SU-DHL-6 (cell line): Measurements from ENCODE around the gene CEACAM16.
"Not testable (repeated sequence)": the region's sequence is repeated elsewhere in the genome, so short reads cannot be mapped to it uniquely, and the experiment has no call there.

Experiments used
- H2AFZ ChIP-seq: fragments of 200-600 bp; sonication (generic); 2 replicates; pipeline ENCODE4 v1.6.1; 2014; ENCODE audit warnings: low read depth, mild to moderate bottlenecking, moderate library complexity, mixed read lengths, antibody characterized with exemption, low read length; ENCODE audit not compliant: severe bottlenecking
- H3F3A ChIP-seq: fragments of 200-600 bp; shearing (Covaris generic); 2 replicates; pipeline ENCODE4 v1.6.0; 2016; ENCODE audit warnings: antibody characterized with exemption, mild to moderate bottlenecking; ENCODE audit not compliant: insufficient read depth
- H3K27ac ChIP-seq: fragments of 200-600 bp; sonication (generic); 2 replicates; pipeline ENCODE4 v1.5.1; 2016; ENCODE audit warnings: low read depth, mild to moderate bottlenecking, low read length, moderate library complexity, mixed read lengths
- H3K27me3 ChIP-seq: fragments of 200-600 bp; sonication (generic), shearing (Covaris generic); 2 replicates; pipeline ENCODE4 v1.6.0; 2014; ENCODE audit warnings: mild to moderate bottlenecking, low read length
- H3K36me3 ChIP-seq: fragments of 200-600 bp; sonication (generic); 2 replicates; pipeline ENCODE4 v1.6.1; 2014; ENCODE audit warnings: mild to moderate bottlenecking, low read length, mixed read lengths
- H3K4me2 ChIP-seq: fragments of 300-600, 200-600 bp; shearing (Covaris generic), sonication (generic); 2 replicates; pipeline ENCODE4 v1.6.0; 2014; ENCODE audit warnings: low read length, low read depth, mild to moderate bottlenecking; ENCODE audit not compliant: poor library complexity, severe bottlenecking
- H3K4me3 ChIP-seq: fragments of 200-600 bp; sonication (generic); 2 replicates; pipeline ENCODE4 v1.5.1; 2014; ENCODE audit warnings: antibody characterized with exemption, low read length, mild to moderate bottlenecking, mixed read lengths; ENCODE audit not compliant: insufficient read depth, poor library complexity, severe bottlenecking
- H3K79me2 ChIP-seq: fragments of 200-600 bp; sonication (generic); 2 replicates; pipeline ENCODE4 v1.6.1; 2014; ENCODE audit warnings: mild to moderate bottlenecking, low read length, moderate library complexity; ENCODE audit not compliant: insufficient read depth
- H3K9ac ChIP-seq: fragments of 200-600 bp; sonication (generic); 2 replicates; pipeline ENCODE4 v1.7.0; 2014; ENCODE audit warnings: mild to moderate bottlenecking, low read length
- H3K9me2 ChIP-seq: fragments of 200-600 bp; sonication (generic); replicated peaks from 2 replicates; pipeline ENCODE4 v1.6.1; 2014; ENCODE audit warnings: low read length; ENCODE audit not compliant: insufficient read depth
- H3K9me3 ChIP-seq: fragments of 200-600 bp; sonication (generic); 2 replicates; pipeline ENCODE4 v1.6.1; 2014; ENCODE audit warnings: low read length, mixed read lengths; ENCODE audit not compliant: insufficient read depth
- H4K20me1 ChIP-seq: fragments of 200-600 bp; sonication (generic); 2 replicates; pipeline ENCODE4 v1.6.1; 2014; ENCODE audit warnings: low read depth, mild to moderate bottlenecking, antibody characterized with exemption, low read length, moderate library complexity, mixed read lengths
- EZH2phosphoT487 ChIP-seq: fragments of 200-600 bp; sonication (generic), shearing (Covaris generic); conservative IDR thresholded peaks from 2 replicates; pipeline ENCODE4 v1.6.1; 2018; ENCODE audit warnings: mild to moderate bottlenecking, antibody characterized with exemption, low read length, moderate library complexity, mixed read lengths
- TF ChIP-seq, protein P1 (sequence below): fragments of 200-600 bp; sonication (generic); IDR thresholded peaks from one replicate; pipeline ENCODE4 v1.5.1; 2017; ENCODE audit warnings: antibody characterized with exemption, mild to moderate bottlenecking, low read length, moderate library complexity; ENCODE audit not compliant: insufficient read depth, poor library complexity, severe bottlenecking

Gene CEACAM16

DNA sequence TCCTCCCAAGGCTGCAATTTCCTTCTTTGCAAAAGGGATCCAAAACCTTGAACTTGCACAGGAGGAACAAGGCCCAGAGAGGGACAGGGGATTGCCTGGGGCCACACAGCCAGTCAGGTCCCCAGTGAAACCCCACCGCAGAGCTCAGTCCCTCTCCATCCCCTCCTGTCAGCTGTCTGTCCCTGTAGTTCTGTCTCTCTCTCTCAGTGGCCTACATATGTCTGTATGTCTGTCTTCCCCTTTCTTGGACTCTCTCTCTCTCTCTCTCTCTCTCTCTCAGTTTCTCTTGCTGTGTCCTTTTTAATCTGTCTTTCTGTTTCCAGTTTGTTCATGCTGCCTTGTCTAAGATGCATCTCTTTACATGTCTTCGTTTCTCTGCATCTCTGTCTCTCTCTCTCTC lies 16.1 kb upstream of the CEACAM16 start:
- Histone ChIP-seq H3K27ac (no peak overlapping the region), H3K9me3 (no peaks in the 10 kb centered on the region), H3K27me3 (no peaks in the 10 kb centered on the region), H3K79me2 (no peaks in the 10 kb centered on the region), H3K36me3 (no peaks in the 10 kb centered on the region), H3K9ac (no peak overlapping the region), H4K20me1 (no peaks in the 10 kb centered on the region), H3K4me3 (no peak overlapping the region), H3K4me2 (no peak overlapping the region), H2AFZ (no peak overlapping the region), H3K9me2 (no peaks in the 10 kb centered on the region), H3F3A (no peaks in the 10 kb centered on the region)
- no peak for TF ChIP-seq EZH2phosphoT487
- TF ChIP-seq, protein P1, sequence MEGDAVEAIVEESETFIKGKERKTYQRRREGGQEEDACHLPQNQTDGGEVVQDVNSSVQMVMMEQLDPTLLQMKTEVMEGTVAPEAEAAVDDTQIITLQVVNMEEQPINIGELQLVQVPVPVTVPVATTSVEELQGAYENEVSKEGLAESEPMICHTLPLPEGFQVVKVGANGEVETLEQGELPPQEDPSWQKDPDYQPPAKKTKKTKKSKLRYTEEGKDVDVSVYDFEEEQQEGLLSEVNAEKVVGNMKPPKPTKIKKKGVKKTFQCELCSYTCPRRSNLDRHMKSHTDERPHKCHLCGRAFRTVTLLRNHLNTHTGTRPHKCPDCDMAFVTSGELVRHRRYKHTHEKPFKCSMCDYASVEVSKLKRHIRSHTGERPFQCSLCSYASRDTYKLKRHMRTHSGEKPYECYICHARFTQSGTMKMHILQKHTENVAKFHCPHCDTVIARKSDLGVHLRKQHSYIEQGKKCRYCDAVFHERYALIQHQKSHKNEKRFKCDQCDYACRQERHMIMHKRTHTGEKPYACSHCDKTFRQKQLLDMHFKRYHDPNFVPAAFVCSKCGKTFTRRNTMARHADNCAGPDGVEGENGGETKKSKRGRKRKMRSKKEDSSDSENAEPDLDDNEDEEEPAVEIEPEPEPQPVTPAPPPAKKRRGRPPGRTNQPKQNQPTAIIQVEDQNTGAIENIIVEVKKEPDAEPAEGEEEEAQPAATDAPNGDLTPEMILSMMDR, result no peak

DNA sequence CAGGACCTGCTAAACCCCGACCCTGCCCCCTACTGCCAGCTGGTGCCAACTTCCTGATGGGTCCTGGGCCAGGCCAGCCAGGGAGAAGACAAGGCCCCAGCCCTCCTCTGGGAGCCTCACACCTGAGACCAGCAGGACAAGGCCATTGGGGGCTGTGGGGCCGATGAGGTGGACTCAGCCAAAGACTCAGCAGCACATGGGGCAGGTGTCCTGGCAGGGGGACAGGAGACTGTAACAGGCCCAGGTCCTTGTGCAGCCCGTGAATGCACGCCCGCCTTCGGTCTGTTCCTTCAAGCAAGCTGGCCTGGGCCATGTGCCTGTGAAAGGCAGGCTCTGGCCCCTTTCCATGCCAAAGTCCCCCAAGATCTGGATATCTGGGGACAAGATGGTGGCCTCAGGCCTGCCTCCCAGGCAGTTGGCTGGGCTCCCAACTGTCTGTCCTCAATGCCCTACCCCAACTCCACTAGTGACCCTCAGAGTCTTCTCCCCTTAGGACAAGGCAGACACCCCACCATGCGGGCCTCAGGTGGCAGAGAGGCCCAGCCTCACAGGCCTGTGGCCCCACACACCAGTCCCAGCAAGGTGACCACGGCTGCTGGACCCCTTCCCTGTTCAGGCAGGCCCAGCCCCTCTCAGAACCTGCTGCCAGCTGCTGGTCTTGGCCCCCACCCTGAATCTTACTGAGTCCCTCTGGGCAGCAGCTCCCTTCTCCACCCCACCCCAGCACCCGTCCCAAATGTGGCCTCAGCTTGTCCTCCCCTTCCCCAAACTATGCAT lies 15.3 kb upstream of the CEACAM16 start:
- no peak overlapping the region for H3K4me2 ChIP-seq

DNA sequence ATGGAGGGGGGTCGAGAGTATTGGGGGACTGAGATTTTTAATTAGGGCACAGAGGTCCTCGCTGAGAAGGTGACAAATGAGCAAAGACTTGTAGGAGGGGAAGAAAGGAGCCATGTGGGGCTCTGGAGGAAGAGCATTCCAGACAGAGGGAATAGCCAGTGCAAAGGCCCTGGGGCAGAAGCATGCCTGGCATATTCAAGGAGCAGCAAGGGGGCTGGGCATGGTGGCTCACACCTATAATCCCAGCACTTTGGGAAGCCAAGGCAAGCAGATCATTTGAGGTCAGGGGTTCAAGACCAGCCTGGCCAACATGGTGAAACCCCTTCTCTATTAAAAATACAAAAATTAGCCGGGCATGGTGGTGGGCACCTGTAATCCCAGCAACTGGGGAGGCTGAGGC lies 14.6 kb upstream of the CEACAM16 start:
- H3F3A ChIP-seq, H4K20me1 ChIP-seq, H3K79me2 ChIP-seq, H3K4me3 ChIP-seq, H3K9ac ChIP-seq, H2AFZ ChIP-seq, H3K4me2 ChIP-seq, H3K27me3 ChIP-seq, H3K9me3 ChIP-seq, H3K9me2 ChIP-seq, H3K36me3 ChIP-seq, H3K27ac ChIP-seq: not testable (repeated sequence)

More for the DNA sequence above, 15.3 kb upstream of the CEACAM16 start:
- H3K79me2 ChIP-seq, result no peaks in the 10 kb centered on the region
- no peak overlapping the region for H3K9ac ChIP-seq
- H3K27ac ChIP-seq, result no peak overlapping the region
- no peaks in the 10 kb centered on the region for H3F3A ChIP-seq
- no peak overlapping the region for H2AFZ ChIP-seq
- no peaks in the 10 kb centered on the region for H4K20me1 ChIP-seq
- no peak for TF ChIP-seq EZH2phosphoT487
- TF ChIP-seq, protein P1, result no peak
- no peaks in the 10 kb centered on the region for H3K36me3 ChIP-seq
- no peak overlapping the region for H3K4me3 ChIP-seq
- H3K9me2 ChIP-seq, result no peaks in the 10 kb centered on the region
- H3K9me3 ChIP-seq, result no peaks in the 10 kb centered on the region
- H3K27me3 ChIP-seq, result no peaks in the 10 kb centered on the region
